Tibial artery (tissue), 4 donors: ENCODE results near the gene CHCHD1.

Experiments used
- DNase-seq, 2 donors: peaks; one replicate each; pipeline ENCODE4 v3.0.0-alpha.2; 2019
- H3K27ac ChIP-seq, 2 donors: fragments of 200-600 bp; sonication (generic) in 1 of 2; 1 replicate in 1 of 2; 2 replicates in 1 of 2; pipeline ENCODE4 v1.5.1; 2018 to 2019; ENCODE audit warnings: mild to moderate bottlenecking in 1 of 2
- H3K27me3 ChIP-seq, 2 donors: fragments of 200-600 bp; sonication (generic) in 1 of 2; one replicate each; pipeline versions ENCODE4 v1.5.1 to v1.6.0; 2016 to 2019
- H3K36me3 ChIP-seq, 3 donors: fragments of 200-600 bp; sonication (generic) in 2 of 3; one replicate each; pipeline ENCODE4 v1.5.1; 2016 to 2019; ENCODE audit warnings: mild to moderate bottlenecking in 2 of 3
- H3K4me1 ChIP-seq, 4 donors: fragments of 200-600 bp; sonication (generic) in 2 of 4; 1 replicate in 3 of 4; 2 replicates in 1 of 4; pipeline ENCODE4 v1.5.1; 2016 to 2019
- H3K4me3 ChIP-seq, 2 donors: fragments of 200-600 bp; sonication (generic) in 1 of 2; 1 replicate in 1 of 2; 2 replicates in 1 of 2; pipeline ENCODE4 v1.5.1; 2018 to 2019; ENCODE audit warnings: mild to moderate bottlenecking in 2 of 2
- H3K9me3 ChIP-seq, 3 donors: fragments of 200-600 bp; sonication (generic) in 1 of 3; one replicate each; pipeline ENCODE4 v1.5.1; 2016 to 2019
- CTCF ChIP-seq, 2 experiments: fragments of 200-600 bp in 1 of 2; fragments of 450-650 bp in 1 of 2; IDR thresholded peaks; one replicate each; pipeline ENCODE4 v1.5.1; 2017 to 2019; ENCODE audit warnings: antibody characterized with exemption in 2 of 2, mild to moderate bottlenecking in 1 of 2, moderate library complexity in 1 of 2
- intact Hi-C: fragments of 100-400 bp; cut with DNase I; formaldehyde crosslinking; loops from one replicate; pipeline ENCODE4 v1.15.0; 2023; ENCODE audit warnings: low total_unique reads

The CHCHD1 gene

DNA sequence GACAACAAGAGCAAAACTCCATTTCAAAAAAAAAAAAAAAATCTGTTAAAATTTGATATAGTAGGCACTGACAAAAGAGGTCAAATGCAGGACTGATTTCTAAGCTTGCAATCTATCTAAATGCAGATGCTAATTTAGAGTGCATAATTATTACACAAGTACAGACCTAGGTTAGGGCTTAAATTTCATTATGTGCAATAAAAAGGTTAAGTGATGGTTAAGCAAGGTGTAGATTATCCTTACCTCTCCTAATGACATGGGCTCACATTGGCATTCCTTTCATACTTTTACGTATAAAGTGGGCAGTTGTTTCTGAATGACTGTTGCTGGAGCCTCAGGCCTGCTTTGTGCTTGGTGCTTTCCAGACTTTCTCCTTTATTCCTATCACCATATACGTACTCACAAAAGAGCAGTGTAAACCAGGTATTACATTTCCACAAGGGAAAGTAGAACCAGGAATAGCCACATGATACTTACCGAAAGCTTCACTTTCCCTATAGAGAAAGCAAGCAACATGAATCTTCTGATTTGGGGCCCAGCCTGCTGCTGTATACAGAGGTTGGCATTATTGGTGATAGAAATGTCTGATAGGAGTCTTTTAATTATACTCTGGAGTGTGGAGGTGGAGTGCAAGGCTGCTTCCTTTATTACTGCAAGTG lies 2.2 kb upstream of the CHCHD1 start:
- H3K27me3 ChIP-seq: no peaks in the 10 kb centered on the region
- no peaks in the 10 kb centered on the region for H3K9me3 ChIP-seq
- no peak for TF ChIP-seq CTCF (IDR thresholded peaks at IDR 0.05)
- H3K4me3 ChIP-seq: no peak overlapping the region
- no peak overlapping the region for H3K27ac ChIP-seq
- no peak for DNase-seq
- H3K4me1 ChIP-seq: peaks cover 9 to 47% (median 36%) of the 10 kb centered on the region in 4 donors
- peaks cover 13 to 46% (median 14%) of the 10 kb centered on the region in 3 donors for H3K36me3 ChIP-seq
- intact Hi-C loops: loop anchor here (10.0 kb wide), 1 partner anchor 95 kb away; the partner anchor contains the start of gene CAMK2G

DNA sequence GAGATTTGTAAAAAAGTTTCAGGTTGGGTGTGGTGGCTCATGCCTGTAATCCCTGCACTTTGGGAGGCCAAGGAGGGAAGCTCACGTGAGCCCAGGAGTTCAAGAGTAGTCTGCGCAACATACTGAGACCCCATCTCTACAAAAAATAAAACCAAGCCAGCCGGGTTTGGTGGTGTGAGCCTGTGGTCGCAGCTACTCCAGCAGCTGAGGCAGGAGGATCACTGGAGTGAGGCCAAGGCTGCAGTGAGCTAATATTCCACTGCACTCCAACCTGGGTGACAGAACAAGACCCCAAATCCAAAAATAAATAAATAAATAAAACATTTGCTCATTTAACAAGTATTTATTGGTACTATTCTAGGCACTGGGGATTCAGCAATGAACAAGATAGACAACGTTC lies 1.5 kb upstream of the CHCHD1 start:
- intact Hi-C loops: loop anchor here (10.0 kb wide), 1 partner anchor 94 kb away; the partner anchor contains the start of gene CAMK2G
- DNase-seq: peak in 1 of 2 donors; percentile 21
- no peak overlapping the region for H3K4me3 ChIP-seq
- H3K4me1 ChIP-seq: peaks cover 9 to 44% (median 31%) of the 10 kb centered on the region in 4 donors
- peak overlapping the region in 1 of 2 donors; percentile 97 for H3K27ac ChIP-seq
- H3K9me3 ChIP-seq: no peaks in the 10 kb centered on the region
- TF ChIP-seq CTCF (IDR thresholded peaks at IDR 0.05): no peak
- no peaks in the 10 kb centered on the region for H3K27me3 ChIP-seq
- peaks cover 9 to 39% (median 13%) of the 10 kb centered on the region in 3 donors for H3K36me3 ChIP-seq

DNA sequence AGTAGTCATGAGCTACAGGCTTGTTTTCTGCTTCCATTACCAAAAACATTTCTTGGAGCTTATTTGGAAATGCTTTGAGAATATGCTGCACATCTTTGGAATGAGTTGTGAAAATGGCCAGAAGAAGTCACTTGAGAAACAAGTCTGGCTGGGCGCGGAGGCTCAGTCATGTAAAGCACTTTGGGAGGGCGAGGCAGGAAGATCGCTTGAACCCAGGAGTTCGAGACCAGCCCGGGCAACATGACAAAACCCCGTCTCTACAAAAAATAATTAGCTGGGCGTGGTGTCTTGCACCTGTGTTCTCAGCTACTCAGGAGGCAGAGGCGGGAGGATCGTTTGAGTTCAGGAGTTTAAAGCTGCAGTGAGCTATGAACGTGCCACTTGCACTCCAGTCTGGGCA lies 882 bp upstream of the CHCHD1 start:
- H3K36me3 ChIP-seq: peaks cover 7 to 33% (median 13%) of the 10 kb centered on the region in 3 donors
- H3K27ac ChIP-seq: peak overlapping the region; percentile 96 to 97
- H3K9me3 ChIP-seq: no peaks in the 10 kb centered on the region
- intact Hi-C loops: loop anchor here (10.0 kb wide), 1 partner anchor 94 kb away; the partner anchor contains the start of gene CAMK2G
- H3K27me3 ChIP-seq: no peaks in the 10 kb centered on the region
- H3K4me3 ChIP-seq: peak overlapping the region; percentile 86 to 93
- no peak for TF ChIP-seq CTCF (IDR thresholded peaks at IDR 0.05)
- peaks cover 9 to 40% (median 29%) of the 10 kb centered on the region in 4 donors for H3K4me1 ChIP-seq
- peak in 1 of 2 donors; percentile 56 for DNase-seq

- peaks cover 9 to 43% (median 32%) of the 10 kb centered on the region in 4 donors for H3K4me1 ChIP-seq
- H3K4me3 ChIP-seq: peak overlapping the region; percentile 86 to 93
- no peak for DNase-seq
- TF ChIP-seq CTCF (IDR thresholded peaks at IDR 0.05): no peak
- peaks cover 7 to 29% (median 13%) of the 10 kb centered on the region in 3 donors for H3K36me3 ChIP-seq
- H3K27ac ChIP-seq: peak overlapping the region; percentile 96 to 97
- H3K27me3 ChIP-seq: no peaks in the 10 kb centered on the region
- no peaks in the 10 kb centered on the region for H3K9me3 ChIP-seq
- intact Hi-C loops: loop anchor here (10.0 kb wide), 1 partner anchor 93 kb away; the partner anchor contains the start of gene CAMK2G
These were observed 335 bp upstream of the CHCHD1 start for GRCh38 chr10:73781548-73781878.

GRCh38 chr10:73782749-73783085 lies 869 bp downstream of the CHCHD1 start:
- intact Hi-C loops: loop anchor here (10.0 kb wide), 1 partner anchor 92 kb away; the partner anchor contains the start of gene CAMK2G
- peak overlapping the region; percentile 96 to 97 for H3K27ac ChIP-seq

More at GRCh38 chr10:73782749-73783085, 869 bp downstream of the CHCHD1 start:
- DNase-seq: no peak
- TF ChIP-seq CTCF (IDR thresholded peaks at IDR 0.05): no peak
- Histone ChIP-seq H3K27me3 (no peaks in the 10 kb centered on the region), H3K9me3 (no peaks in the 10 kb centered on the region), H3K4me3 (peak overlapping the region; percentile 86 to 93), H3K4me1 (peaks cover 9 to 55% (median 44%) of the 10 kb centered on the region in 4 donors), H3K36me3 (peaks cover 3 to 20% (median 7%) of the 10 kb centered on the region in 3 donors)
